GM12892 (cell line): Measurements from ENCODE around the gene OSTF1.

Source experiments
- DNase-seq: peaks from one replicate; pipeline ENCODE4 v3.0.0; 2011; ENCODE audit not compliant: insufficient read length
- FAIRE-seq: peaks from 2 replicates; lab custom pipeline; 2011; peaks lifted over from hg19 to GRCh38; lab: Jason Lieb, UNC
- POLR2A ChIP-seq: IDR thresholded peaks from 2 replicates; pipeline ENCODE4 v1.6.1; 2011; ENCODE audit warnings: low read depth, low read length, control low read depth
- POLR2AphosphoS5 ChIP-seq: IDR thresholded peaks from 2 replicates; pipeline ENCODE4 v1.6.1; 2011; ENCODE audit warnings: low read depth, low read length, control low read depth
- TAF1 ChIP-seq: IDR thresholded peaks from 2 replicates; pipeline ENCODE4 v1.6.1; 2011; ENCODE audit warnings: low read depth, mild to moderate bottlenecking, control low read depth, low read length, borderline replicate concordance

OSTF1 gene

DNA sequence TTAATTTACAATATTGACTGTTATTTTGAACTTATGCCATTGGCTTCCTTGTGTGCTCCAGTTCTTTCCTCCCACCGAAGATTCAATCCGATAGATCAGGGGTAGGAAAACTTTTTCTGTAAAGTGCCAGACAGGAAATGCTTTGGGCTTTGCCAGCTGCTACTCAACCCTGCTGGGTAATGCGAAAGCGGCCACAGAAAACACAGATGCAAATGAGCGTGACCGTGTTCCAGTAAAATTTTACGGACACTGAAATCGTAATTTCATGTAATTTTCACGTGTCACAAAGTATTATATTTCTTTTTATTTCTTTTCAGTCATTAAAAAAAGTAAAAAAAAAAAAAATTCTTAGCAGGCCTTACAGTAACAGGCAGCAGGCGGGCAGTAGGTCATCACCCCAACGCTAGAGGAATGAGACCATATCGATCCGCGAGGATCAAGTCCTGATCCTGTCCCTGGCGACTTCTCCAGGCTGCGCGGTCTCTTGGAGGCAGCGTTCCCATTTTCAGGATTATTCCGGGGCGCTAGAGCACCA, 958 bp upstream of the OSTF1 start:
- no peak for FAIRE-seq
- TF ChIP-seq POLR2A (peak; percentile 37; the same call in 1 of the 2 replicates), POLR2AphosphoS5 (no peak), TAF1 (no peak)
- no peak for DNase-seq

DNA sequence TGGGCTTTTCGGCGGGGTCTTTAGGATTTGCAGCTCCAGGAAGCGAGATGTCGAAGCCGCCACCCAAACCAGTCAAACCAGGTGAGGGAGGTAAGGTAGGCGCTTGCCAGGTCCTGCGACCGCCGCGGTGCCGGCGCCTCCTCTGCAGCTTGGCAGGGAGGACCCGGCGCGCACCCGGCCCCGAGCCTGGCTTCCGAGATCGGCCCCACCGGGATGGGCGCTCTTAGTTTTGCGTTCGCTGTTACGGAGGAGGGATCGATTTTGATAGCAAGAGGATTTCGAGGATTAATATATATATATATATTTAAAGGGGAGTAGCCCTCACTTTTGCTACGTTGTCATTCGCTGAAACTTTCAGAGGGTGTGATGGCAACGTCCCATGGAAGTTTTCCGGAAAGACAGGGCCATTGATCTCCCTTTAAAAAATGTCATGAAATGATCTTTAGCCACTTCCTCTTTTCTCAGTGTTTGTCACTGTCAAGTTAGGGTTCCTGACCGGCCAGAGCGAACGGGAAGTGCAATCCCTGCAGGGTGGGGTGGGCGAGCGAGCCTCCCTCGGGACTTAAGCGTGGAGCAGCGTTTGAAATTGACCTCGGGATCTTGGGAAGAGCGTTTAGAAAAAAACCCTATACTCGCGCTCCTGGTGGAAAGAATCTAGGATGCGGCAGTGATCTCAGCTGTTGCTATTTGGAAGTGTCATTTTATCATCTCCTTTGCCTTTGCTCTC, 495 bp downstream of the OSTF1 start:
- FAIRE-seq = peak; percentile 68
- TF ChIP-seq POLR2AphosphoS5 (no peak), TAF1 (no peak), POLR2A (no peak; the same call in 1 of the 2 replicates)
- DNase-seq = peak; percentile 20

- DNase-seq = no peak
- FAIRE-seq = no peak
- no peak for TF ChIP-seq TAF1
Observed at GRCh38 chr9:75089373-75089766, 1.1 kb downstream of the OSTF1 start.

DNA sequence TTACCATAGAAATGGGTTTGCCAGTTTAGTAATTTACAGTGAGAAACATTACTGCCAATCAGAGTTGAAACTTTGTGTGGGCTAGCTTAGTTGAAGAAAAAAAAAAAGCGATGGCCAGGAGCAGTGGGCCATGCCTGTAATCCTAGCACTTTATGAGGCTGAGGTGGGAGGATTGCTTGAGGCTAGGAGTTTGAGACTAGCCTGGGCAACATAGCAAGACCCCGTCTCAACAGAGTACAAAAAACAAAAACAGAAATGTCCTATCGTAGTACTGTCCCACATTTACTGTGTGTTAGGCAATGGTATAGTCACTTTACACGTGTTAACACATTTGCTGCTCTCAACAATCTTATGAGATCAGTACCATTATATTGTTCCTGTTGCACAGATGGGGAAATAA, 2.3 kb downstream of the OSTF1 start:
- no peak for DNase-seq
- FAIRE-seq = no peak
- no peak for TF ChIP-seq POLR2AphosphoS5
- no peak for TF ChIP-seq TAF1
- no peak for TF ChIP-seq POLR2A

DNA sequence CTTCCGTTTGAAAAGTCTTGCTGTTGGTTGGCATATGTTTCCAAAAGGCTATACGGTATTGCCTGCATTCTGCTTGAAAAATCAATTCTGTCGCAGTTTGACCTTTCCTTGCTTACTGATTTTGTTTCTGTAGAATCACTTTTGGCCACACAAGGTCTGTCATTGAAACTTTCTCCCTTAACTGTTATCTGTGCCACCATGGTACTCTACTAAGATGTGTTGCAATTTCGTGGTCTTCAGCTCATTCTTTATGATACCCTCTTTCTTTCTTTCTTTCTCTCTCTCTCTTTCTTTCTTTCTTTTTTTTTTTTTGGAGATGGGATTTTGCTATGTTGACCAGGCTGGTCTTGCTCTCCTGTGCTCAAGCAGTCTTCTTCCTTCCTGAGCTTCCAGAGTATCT, 4.5 kb downstream of the OSTF1 start:
- FAIRE-seq (no peak), DNase-seq (no peak)
- no peak for TF ChIP-seq TAF1
- TF ChIP-seq POLR2AphosphoS5 = no peak
- no peak for TF ChIP-seq POLR2A

DNA sequence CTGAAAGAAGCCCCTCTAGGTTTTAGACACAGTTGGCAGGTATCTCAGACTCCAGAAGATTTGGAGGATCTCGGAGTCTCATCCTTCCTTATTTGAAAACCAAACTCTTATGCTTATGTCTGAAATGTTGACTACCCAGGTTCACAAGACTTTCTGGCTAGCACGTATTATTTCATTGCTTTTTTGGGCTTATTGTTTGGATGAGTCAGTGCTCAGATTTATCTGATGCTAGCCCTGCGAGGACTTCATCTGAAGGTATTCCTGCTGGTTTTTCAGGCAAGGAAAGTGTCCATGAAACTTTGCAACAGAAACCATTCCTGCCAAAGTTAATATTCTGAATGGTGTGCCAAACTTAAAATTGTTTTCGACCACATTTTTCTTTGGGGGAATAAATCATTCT, 8.5 kb downstream of the OSTF1 start:
- DNase-seq = no peak
- FAIRE-seq = no peak
- TF ChIP-seq POLR2A (no peak), POLR2AphosphoS5 (no peak), TAF1 (no peak)

DNA sequence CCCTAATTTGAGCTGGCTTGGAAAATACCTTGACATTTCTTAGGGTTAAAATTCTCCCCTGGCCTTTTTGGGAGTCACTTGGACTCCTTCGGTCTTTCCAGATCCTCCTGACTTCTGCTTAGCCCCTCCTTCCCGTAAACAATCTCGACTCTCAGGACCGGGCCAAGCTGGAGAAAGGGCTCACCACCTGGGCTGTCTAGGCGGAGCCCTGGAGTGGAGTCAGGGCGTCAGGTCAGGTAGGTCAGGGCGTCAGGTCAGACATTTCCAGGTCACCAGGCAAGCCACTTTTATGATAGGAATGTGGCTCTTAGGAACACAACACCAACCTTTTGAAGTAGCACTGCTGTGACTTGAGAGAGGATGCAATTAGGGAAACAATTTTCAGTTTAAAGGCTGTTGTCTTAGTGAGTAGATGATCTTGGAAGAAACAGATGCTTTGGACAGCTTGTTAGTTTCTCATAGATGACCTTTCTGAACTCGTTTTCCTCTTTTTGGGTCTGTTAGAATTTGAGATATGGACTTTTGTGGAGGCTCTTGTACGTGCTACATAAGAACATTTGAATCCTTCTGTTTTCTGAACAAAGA, 12.8 kb downstream of the OSTF1 start:
- FAIRE-seq = no peak

GRCh38 chr9:75102177-75102790, 14.0 kb downstream of the OSTF1 start:
- FAIRE-seq = no peak
- TF ChIP-seq POLR2AphosphoS5 = no peak
- no peak for TF ChIP-seq TAF1
- no peak for TF ChIP-seq POLR2A
- DNase-seq = no peak

More for the DNA sequence above, 12.8 kb downstream of the OSTF1 start:
- TF ChIP-seq POLR2A (no peak), TAF1 (no peak), POLR2AphosphoS5 (no peak)
- DNase-seq = no peak

DNA sequence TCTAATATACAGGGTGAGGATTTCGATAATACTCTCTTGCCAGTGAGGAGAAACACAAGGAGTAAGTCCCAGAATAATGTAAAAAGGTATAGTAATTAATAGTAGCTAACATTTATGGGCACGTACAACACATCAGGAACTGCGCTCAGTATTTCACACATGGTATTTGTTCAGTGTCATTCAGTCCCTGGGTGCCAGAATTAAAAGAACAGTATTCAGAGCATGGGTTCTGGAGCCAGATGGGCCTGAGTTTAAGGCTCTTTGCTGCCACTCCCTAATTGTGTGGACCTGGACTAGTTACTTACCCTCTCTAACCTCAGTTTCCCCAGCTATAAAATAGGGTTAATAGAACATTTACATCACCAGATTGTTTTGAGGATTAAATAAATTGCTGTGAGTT, 16.3 kb downstream of the OSTF1 start:
- DNase-seq = no peak
- FAIRE-seq = no peak
- TF ChIP-seq POLR2A (no peak), TAF1 (no peak), POLR2AphosphoS5 (no peak)

DNA sequence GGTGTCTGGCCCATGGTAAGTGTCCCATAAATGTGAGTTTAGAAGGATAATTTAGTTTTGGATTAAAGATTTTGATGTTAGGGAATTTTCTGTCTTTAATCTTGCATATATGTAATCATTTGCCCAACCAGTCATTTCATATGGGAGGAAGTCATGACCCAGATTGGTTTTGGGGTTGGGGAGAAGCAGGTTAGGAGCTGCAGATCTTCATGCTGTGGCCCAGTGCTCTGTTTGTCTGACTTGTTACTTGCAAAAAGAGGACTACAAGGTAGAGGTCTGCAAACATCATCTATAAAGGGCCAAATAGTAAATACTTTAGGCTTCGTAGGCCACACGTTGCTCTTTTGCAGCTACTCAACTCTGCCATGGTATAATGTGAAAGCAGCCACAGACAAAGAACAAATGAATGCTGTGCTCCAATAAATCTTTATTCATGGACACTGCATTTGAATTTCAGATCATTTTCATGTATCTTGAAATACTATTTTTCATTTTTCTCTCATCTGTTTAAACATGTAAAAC, 16.8 kb downstream of the OSTF1 start:
- TF ChIP-seq POLR2A = no peak
- TF ChIP-seq POLR2AphosphoS5 = no peak
- TF ChIP-seq TAF1 = no peak
- DNase-seq (no peak), FAIRE-seq (no peak)

- FAIRE-seq (no peak), DNase-seq (no peak)
Observed at GRCh38 chr9:75105841-75106240, 17.5 kb downstream of the OSTF1 start.

More at GRCh38 chr9:75105841-75106240, 17.5 kb downstream of the OSTF1 start:
- no peak for TF ChIP-seq POLR2AphosphoS5
- TF ChIP-seq TAF1 = no peak
- TF ChIP-seq POLR2A = no peak
